DND-41 (cell line): ENCODE data around the gene HEY2.

Experiments
- CTCF ChIP-seq: IDR thresholded peaks from 2 replicates; pipeline ENCODE4 v1.5.1; 2012; ENCODE audit warnings: borderline replicate concordance, low read length, moderate library complexity, mild to moderate bottlenecking; ENCODE audit not compliant: poor library complexity, severe bottlenecking; ENCODE audit errors: extremely low read depth
- EZH2 ChIP-seq: IDR thresholded peaks from 3 replicates; pipeline ENCODE4 v1.6.1; 2012; ENCODE audit warnings: borderline replicate concordance, low read depth, mild to moderate bottlenecking, moderate library complexity, low read length, inconsistent platforms; ENCODE audit not compliant: severe bottlenecking

GRCh38 chr6:125780540-125781313 lies 31.3 kb downstream of the HEY2 start:
- no peak for TF ChIP-seq EZH2
- no peak for TF ChIP-seq CTCF
